RWPE1 (cell line): ENCODE data around the gene PKIG.

Experiments
- CTCF ChIA-PET: fragments of 350-600 bp; sonication (Branson Sonifier 250); formaldehyde crosslinking; extraction: SDS; loops from one replicate; lab custom pipeline; 2021; lab: Yijun Ruan, JAX
- POLR2A ChIA-PET: fragments of 400-600 bp; formaldehyde crosslinking; extraction: SDS; loops from one replicate; lab custom pipeline; 2020; ENCODE audit warnings: antibody characterized with exemption; ENCODE audit not compliant: low non-redundant PET; lab: Yijun Ruan, JAX
- DNase-seq: peaks from one replicate; pipeline ENCODE4 v3.0.0; 2012; ENCODE audit warnings: low spot score
- H3K27ac ChIP-seq: fragments of 450-650 bp; 2 replicates; pipeline ENCODE4 v1.5.1; 2017
- TF ChIP-seq, protein P1 (sequence below): fragments of 450-650 bp; conservative IDR thresholded peaks from 2 replicates; pipeline ENCODE4 v1.5.1; 2017; ENCODE audit warnings: low read depth, mild to moderate bottlenecking

Gene PKIG

DNA sequence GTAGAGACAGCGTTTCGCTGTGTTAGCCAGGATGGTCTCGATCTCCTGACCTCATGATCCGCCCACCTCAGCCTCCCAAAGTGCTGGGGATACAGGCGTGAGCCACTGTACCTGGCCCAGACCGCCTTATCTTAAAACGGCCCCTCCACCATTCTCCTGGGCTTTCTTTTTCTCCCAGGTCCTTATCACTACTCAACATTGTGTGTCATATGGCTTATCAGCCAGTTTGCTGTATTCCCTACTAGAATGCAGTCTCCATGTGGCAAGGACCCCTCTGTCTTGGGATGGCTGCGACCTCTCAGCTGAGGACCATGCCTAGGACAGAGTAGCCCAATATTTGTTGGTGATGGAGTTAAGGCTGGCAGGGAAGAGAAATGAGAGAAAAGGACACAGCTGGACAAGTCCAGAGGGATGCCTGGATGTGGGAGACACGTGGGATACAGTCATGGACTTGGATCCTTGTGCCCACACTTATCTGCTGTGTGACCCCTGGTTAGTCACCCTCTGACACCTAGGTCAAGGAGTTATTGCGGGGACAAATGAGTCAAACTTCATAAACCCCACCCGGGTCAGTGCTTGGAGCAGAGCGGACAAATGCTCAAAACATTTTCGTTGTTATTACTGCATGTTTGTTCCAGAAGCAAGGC, 45.1 kb downstream of the PKIG start:
- ChIA-PET POLR2A (no interaction called here), CTCF (no interaction called here)
- no peak for DNase-seq
- H3K27ac ChIP-seq: no peak overlapping the region
- TF ChIP-seq, protein P1, sequence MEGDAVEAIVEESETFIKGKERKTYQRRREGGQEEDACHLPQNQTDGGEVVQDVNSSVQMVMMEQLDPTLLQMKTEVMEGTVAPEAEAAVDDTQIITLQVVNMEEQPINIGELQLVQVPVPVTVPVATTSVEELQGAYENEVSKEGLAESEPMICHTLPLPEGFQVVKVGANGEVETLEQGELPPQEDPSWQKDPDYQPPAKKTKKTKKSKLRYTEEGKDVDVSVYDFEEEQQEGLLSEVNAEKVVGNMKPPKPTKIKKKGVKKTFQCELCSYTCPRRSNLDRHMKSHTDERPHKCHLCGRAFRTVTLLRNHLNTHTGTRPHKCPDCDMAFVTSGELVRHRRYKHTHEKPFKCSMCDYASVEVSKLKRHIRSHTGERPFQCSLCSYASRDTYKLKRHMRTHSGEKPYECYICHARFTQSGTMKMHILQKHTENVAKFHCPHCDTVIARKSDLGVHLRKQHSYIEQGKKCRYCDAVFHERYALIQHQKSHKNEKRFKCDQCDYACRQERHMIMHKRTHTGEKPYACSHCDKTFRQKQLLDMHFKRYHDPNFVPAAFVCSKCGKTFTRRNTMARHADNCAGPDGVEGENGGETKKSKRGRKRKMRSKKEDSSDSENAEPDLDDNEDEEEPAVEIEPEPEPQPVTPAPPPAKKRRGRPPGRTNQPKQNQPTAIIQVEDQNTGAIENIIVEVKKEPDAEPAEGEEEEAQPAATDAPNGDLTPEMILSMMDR: no peak

DNA sequence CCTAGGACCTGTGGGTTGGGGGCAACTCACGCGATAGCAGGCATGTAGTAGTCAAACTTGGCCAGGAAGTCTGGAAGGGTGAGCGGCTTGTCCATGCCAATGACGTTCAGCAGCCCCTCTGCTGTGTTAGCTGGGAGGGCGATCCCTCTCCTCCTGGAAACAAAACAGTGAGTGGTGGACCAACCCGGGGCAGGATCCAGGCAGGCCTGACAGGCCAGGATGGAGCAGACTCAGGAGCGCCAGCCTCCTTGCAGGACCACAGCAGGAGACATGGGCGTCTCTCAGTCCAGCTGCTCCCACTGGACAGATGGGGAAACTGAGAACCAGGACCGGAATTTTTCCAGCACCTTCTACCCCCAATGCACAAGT, 46.6 kb downstream of the PKIG start:
- CTCF ChIA-PET: interaction anchor here (1.1 kb wide), 1 partner anchor 20 kb away, joined by 5 read pairs; no protein-coding TSS in a partner anchor

GRCh38 chr20:44629542-44629941, 47.2 kb downstream of the PKIG start:
- no peak for DNase-seq
- ChIA-PET POLR2A (no interaction called here), CTCF (no interaction called here)
- TF ChIP-seq, protein P1: no peak
- no peak overlapping the region for H3K27ac ChIP-seq

More for the DNA sequence above, 46.6 kb downstream of the PKIG start:
- DNase-seq: no peak
- POLR2A ChIA-PET: no interaction called here
- H3K27ac ChIP-seq: no peak overlapping the region
- TF ChIP-seq, protein P1: no peak

GRCh38 chr20:44630297-44630696, 47.9 kb downstream of the PKIG start:
- POLR2A ChIA-PET: no interaction called here
- CTCF ChIA-PET: interaction anchor here (0.7 to 1.2 kb wide), 3 partner anchors 12 to 246 kb away, joined by 3 to 5 read pairs (median 3); no protein-coding TSS in a partner anchor
- no peak overlapping the region for H3K27ac ChIP-seq

DNA sequence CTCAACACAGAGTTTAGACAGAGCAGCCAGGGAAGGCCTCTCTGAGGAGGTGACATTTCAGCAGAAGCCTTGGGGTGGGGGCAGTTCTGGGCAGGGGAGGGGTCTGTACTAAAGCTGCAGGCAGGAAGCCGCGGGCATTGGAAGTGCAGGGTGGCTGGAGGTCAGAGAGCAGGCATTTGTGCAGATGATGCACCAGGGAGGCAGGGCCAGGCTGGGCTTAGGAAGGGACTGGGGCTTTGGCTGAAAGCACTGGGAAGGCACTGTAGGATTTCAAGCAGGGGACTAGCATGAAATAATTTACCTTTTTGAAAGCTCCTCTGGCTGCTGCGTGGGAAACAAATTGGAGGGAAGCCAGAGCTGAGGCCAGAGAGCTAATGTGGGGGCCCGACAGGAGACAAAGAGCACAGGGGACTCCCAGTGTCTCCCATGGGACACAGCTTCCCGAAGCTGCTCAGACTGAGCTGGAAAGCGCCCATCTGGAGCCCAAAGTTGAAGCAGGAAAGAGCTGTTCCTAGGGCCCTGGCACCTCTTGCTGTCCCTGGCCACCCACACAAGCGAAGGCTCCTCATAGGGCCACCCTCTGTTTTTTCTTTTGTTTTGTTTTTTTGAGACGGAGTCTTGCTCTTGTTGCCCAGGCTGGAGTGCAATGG, 49.8 kb downstream of the PKIG start:
- ChIA-PET CTCF (interaction anchor here (0.7 kb wide), 1 partner anchor 324 kb away, joined by 5 read pairs; no protein-coding TSS in a partner anchor), POLR2A (no interaction called here)
- DNase-seq: no peak
- TF ChIP-seq, protein P1: no peak
- no peak overlapping the region for H3K27ac ChIP-seq

More at GRCh38 chr20:44630297-44630696, 47.9 kb downstream of the PKIG start:
- TF ChIP-seq, protein P1: no peak
- DNase-seq: no peak

- H3K27ac ChIP-seq: no peak overlapping the region
- POLR2A ChIA-PET: interaction anchor here (0.7 kb wide), 1 partner anchor 14 kb away, joined by 3 read pairs; no protein-coding TSS in a partner anchor
- TF ChIP-seq, protein P1: no peak
- CTCF ChIA-PET: interaction anchor here (0.6 kb wide), 1 partner anchor 90 kb away, joined by 5 read pairs; no protein-coding TSS in a partner anchor
- no peak for DNase-seq
Measured at GRCh38 chr20:44633187-44633810, 50.9 kb downstream of the PKIG start.
